Measurements from ENCODE around the gene FXN. TPM values are rescaled to one million over a fixed set of nuclear protein-coding genes. Genes with fewer than 3 reads are reported as not detected.

FXN gene
- total RNA-seq, 5 donors from 2014 or later (not counting 1 experiment from before 2014, with no cell fraction given) = 13.1 to 20.3 (median 15.9) TPM

GRCh38 chr9:68998385-68998784, 37.2 kb upstream of the FXN start:
- ATAC-seq (replicated peaks in 1 of 4) = no peak
- POLR2A ChIA-PET = interaction anchor here in 1 of 2 donors (0.7 kb wide), 1 partner anchor 101 kb away, joined by 3 read pairs; no protein-coding TSS in a partner anchor
- H3K4me1 Mint-ChIP-seq = peaks cover 22 to 30% (median 30%) of the 10 kb centered on the region in 3 donors

DNA sequence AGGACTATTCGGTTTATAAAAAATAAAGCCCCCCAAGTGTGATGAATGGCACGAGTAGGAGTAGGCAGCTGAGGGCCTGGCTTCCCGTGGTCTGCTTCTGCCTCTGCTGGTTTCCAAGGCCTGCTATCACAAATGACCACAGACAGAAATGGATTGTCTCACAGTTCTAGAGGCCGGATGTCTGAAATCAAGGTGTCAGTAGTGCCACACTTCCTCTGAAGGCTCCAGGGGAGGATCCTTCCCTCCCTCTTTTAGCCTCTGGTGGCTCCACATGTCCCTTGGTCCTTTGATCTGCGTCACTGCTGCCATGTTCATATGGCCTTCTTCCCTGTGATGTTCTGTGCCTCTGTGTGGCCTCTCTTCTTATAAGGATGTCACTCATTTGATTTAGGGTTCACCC, 36.7 kb upstream of the FXN start:
- Mint-ChIP-seq H3K27ac (no peak overlapping the region), H3K36me3 (no peaks in the 10 kb centered on the region), H3K27me3 (peaks cover 0 to 11% of the 10 kb centered on the region in 2 donors), H3K4me1 (peaks cover 22 to 30% (median 30%) of the 10 kb centered on the region in 3 donors), H3K9me3 (no peaks in the 10 kb centered on the region), H3K4me3 (no peak overlapping the region)
- ChIA-PET POLR2A (interaction anchor here in 1 of 2 donors (0.5 kb wide), 1 partner anchor 299 kb away, joined by 4 read pairs; no protein-coding TSS in a partner anchor), CTCF (interaction anchor here (0.5 to 1.3 kb wide), 13 partner anchors 10 to 416 kb away, joined by 3 to 10 read pairs (median 4); a partner anchor contains a TSS)
- Histone ChIP-seq H3K9me3 (no peaks in the 10 kb centered on the region), H3K4me1 (ENCODE audit: control insufficient read depth in 1 of 2, extremely low read depth in 1 of 2, insufficient read depth in 2 of 2, low read length in 2 of 2) (peaks cover 0 to 6% of the 10 kb centered on the region in 2 experiments), H3K27ac (ENCODE audit: low read length) (no peak overlapping the region), H3K4me3 (ENCODE audit: control insufficient read depth in 1 of 2, extremely low read depth in 1 of 2, low read length in 1 of 2) (no peak overlapping the region), H3K27me3 (replicated peaks in 1 of 2; ENCODE audit: control insufficient read depth in 2 of 2, extremely low read depth in 1 of 2, insufficient read depth in 2 of 2, low read length in 1 of 2) (peaks cover 0 to 3% of the 10 kb centered on the region in 2 experiments), H3K36me3 (ENCODE audit: control insufficient read depth in 2 of 2, extremely low read depth in 1 of 2, insufficient read depth in 1 of 2, low read length in 1 of 2) (no peaks in the 10 kb centered on the region)
- peak in 1 of 35 experiments; percentile 4 for DNase-seq
- no peak for ATAC-seq (replicated peaks in 1 of 4)
- 65% methylated on average over 3 of the region's 5 CpGs for WGBS (ENCODE audit: insufficient coverage)

More at GRCh38 chr9:68998385-68998784, 37.2 kb upstream of the FXN start:
- no peaks in the 10 kb centered on the region for H3K36me3 Mint-ChIP-seq
- CTCF ChIA-PET = interaction anchor here (0.6 to 1.1 kb wide), 3 partner anchors 13 to 552 kb away, joined by 3 read pairs; no protein-coding TSS in a partner anchor
- H3K27ac ChIP-seq (ENCODE audit: low read length) = no peak overlapping the region
- H3K9me3 ChIP-seq = no peaks in the 10 kb centered on the region
- WGBS (ENCODE audit: insufficient coverage) = 100% methylated on average over 2 of the region's 4 CpGs
- H3K4me1 ChIP-seq (ENCODE audit: control insufficient read depth in 1 of 2, extremely low read depth in 1 of 2, insufficient read depth in 2 of 2, low read length in 2 of 2) = peaks cover 0 to 6% of the 10 kb centered on the region in 2 experiments
- no peaks in the 10 kb centered on the region for H3K36me3 ChIP-seq (ENCODE audit: control insufficient read depth in 2 of 2, extremely low read depth in 1 of 2, insufficient read depth in 1 of 2, low read length in 1 of 2)
- peak overlapping the region in 1 of 2 donors; percentile 22 for H3K27ac Mint-ChIP-seq
- no peak for DNase-seq
- H3K4me3 ChIP-seq (ENCODE audit: control insufficient read depth in 1 of 2, extremely low read depth in 1 of 2, low read length in 1 of 2) = no peak overlapping the region
- peaks cover 0 to 11% of the 10 kb centered on the region in 2 donors for H3K27me3 Mint-ChIP-seq
- no peaks in the 10 kb centered on the region for H3K9me3 Mint-ChIP-seq
- no peaks in the 10 kb centered on the region for H3K27me3 ChIP-seq (replicated peaks in 1 of 2; ENCODE audit: control insufficient read depth in 2 of 2, extremely low read depth in 1 of 2, insufficient read depth in 2 of 2, low read length in 1 of 2)
- H3K4me3 Mint-ChIP-seq = no peak overlapping the region

DNA sequence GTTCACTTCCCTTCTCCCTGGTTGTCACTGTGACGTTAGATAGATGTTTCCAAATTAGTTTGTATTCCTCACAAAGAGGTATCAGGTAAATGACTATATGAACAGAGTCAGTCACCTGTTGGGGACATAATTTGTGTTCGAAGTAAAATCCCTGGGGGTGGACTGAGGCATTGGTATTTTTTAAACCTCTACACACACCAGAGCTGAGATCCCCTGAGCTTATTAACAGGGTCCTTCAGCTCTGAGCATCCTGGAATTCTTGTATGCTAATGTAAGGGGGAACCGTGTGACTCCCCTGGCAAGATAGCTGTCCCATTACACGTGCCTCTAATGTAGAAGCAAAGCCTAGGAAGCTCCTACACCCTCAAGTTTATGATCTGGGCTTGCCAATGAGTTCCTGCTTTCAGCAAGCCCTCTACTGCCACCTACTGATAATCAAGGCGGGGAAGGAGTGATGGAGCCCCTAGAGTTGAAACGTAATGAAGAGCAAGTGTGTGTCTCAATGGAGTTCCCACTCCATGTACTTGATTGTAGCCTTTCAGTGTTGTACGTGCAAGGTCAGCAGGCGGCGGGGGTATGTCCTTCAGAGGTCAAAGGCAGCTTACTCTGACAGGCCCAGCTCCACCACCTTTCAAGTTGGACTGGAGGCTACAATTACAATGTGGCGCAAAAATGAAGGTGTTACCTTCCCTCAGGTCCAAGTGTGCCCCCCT, 36.0 kb upstream of the FXN start:
- POLR2A ChIA-PET = interaction anchor here in 1 of 2 donors (0.5 kb wide), 1 partner anchor 299 kb away, joined by 4 read pairs; no protein-coding TSS in a partner anchor
- DNase-seq (peak; percentile 17 to 79 (median 56)), ATAC-seq (replicated peaks in 1 of 4) (peak; percentile 83 to 94 (median 86))
- Histone ChIP-seq H3K36me3 (ENCODE audit: control insufficient read depth in 2 of 2, extremely low read depth in 1 of 2, insufficient read depth in 1 of 2, low read length in 1 of 2) (no peaks in the 10 kb centered on the region), H3K4me1 (ENCODE audit: control insufficient read depth in 1 of 2, extremely low read depth in 1 of 2, insufficient read depth in 2 of 2, low read length in 2 of 2) (peaks cover 0 to 6% of the 10 kb centered on the region in 2 experiments), H3K9me3 (no peaks in the 10 kb centered on the region), H3K27ac (ENCODE audit: low read length) (no peak overlapping the region), H3K27me3 (replicated peaks in 1 of 2; ENCODE audit: control insufficient read depth in 2 of 2, extremely low read depth in 1 of 2, insufficient read depth in 2 of 2, low read length in 1 of 2) (peaks cover 0 to 3% of the 10 kb centered on the region in 2 experiments), H3K4me3 (ENCODE audit: control insufficient read depth in 1 of 2, extremely low read depth in 1 of 2, low read length in 1 of 2) (no peak overlapping the region)
- Mint-ChIP-seq H3K27ac (peak overlapping the region in 1 of 2 donors; percentile 48), H3K27me3 (peaks cover 0 to 11% of the 10 kb centered on the region in 2 donors), H3K4me1 (peaks cover 22 to 30% (median 30%) of the 10 kb centered on the region in 3 donors), H3K9me3 (no peaks in the 10 kb centered on the region), H3K4me3 (no peak overlapping the region), H3K36me3 (no peaks in the 10 kb centered on the region)
- CTCF ChIA-PET = interaction anchor here (0.5 to 1.3 kb wide), 23 partner anchors 10 to 418 kb away, joined by 3 to 10 read pairs (median 3); a partner anchor contains a TSS
- WGBS (ENCODE audit: insufficient coverage) = no CpG with 5 or more reads among the region's 10 CpGs

DNA sequence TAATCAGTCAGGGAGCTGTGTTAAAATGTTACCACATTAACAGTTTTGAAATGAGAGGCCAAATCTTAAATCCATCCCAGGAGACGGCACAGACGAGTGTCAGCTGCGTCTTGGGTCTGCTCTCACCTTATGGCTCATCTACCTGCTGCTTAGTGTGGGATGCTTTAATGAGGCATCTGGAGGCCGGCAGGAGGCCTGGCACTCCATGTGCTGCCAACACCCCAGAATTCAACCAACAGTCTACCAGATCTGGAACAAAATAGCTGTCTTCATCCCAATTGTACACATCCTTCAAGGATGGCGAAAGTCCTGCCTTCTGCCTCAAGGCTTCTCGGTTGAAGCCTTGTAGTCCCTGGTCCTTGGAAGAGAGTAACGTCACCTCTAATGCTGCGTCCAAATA, 33.6 kb upstream of the FXN start:
- no peaks in the 10 kb centered on the region for H3K36me3 ChIP-seq (ENCODE audit: control insufficient read depth in 2 of 2, extremely low read depth in 1 of 2, insufficient read depth in 1 of 2, low read length in 1 of 2)
- H3K4me1 Mint-ChIP-seq = peaks cover 9 to 18% (median 17%) of the 10 kb centered on the region in 3 donors
- no peaks in the 10 kb centered on the region for H3K9me3 ChIP-seq
- peaks cover 0 to 6% of the 10 kb centered on the region in 2 experiments for H3K4me1 ChIP-seq (ENCODE audit: control insufficient read depth in 1 of 2, extremely low read depth in 1 of 2, insufficient read depth in 2 of 2, low read length in 2 of 2)
- H3K9me3 Mint-ChIP-seq = no peaks in the 10 kb centered on the region
- POLR2A ChIA-PET = interaction anchor here in 1 of 2 donors (0.7 kb wide), 1 partner anchor 10 kb away, joined by 3 read pairs; no protein-coding TSS in a partner anchor
- WGBS (ENCODE audit: insufficient coverage) = 80% methylated on average over 2 of the region's 8 CpGs
- no peak overlapping the region for H3K27ac Mint-ChIP-seq
- no peak overlapping the region for H3K4me3 Mint-ChIP-seq
- H3K36me3 Mint-ChIP-seq = no peaks in the 10 kb centered on the region
- ATAC-seq (replicated peaks in 1 of 4) (no peak), DNase-seq (no peak)
- H3K4me3 ChIP-seq (ENCODE audit: control insufficient read depth in 1 of 2, extremely low read depth in 1 of 2, low read length in 1 of 2) = no peak overlapping the region
- H3K27me3 ChIP-seq (replicated peaks in 1 of 2; ENCODE audit: control insufficient read depth in 2 of 2, extremely low read depth in 1 of 2, insufficient read depth in 2 of 2, low read length in 1 of 2) = peaks cover 0 to 3% of the 10 kb centered on the region in 2 experiments
- H3K27ac ChIP-seq (ENCODE audit: low read length) = no peak overlapping the region
- CTCF ChIA-PET = interaction anchor here (0.7 to 1.3 kb wide), 5 partner anchors 23 to 424 kb away, joined by 3 to 4 read pairs (median 3); no protein-coding TSS in a partner anchor
- peaks cover 0 to 11% of the 10 kb centered on the region in 2 donors for H3K27me3 Mint-ChIP-seq

- 80% methylated on average over 8 of the region's 8 CpGs for WGBS (ENCODE audit: insufficient coverage)
- Histone ChIP-seq H3K27me3 (replicated peaks in 1 of 2; ENCODE audit: control insufficient read depth in 2 of 2, extremely low read depth in 1 of 2, insufficient read depth in 2 of 2, low read length in 1 of 2) (peaks cover 0 to 6% of the 10 kb centered on the region in 2 experiments), H3K27ac (ENCODE audit: low read length) (no peak overlapping the region), H3K36me3 (ENCODE audit: control insufficient read depth in 2 of 2, extremely low read depth in 1 of 2, insufficient read depth in 1 of 2, low read length in 1 of 2) (no peaks in the 10 kb centered on the region), H3K4me1 (ENCODE audit: control insufficient read depth in 1 of 2, extremely low read depth in 1 of 2, insufficient read depth in 2 of 2, low read length in 2 of 2) (peaks cover 0 to 6% of the 10 kb centered on the region in 2 experiments), H3K4me3 (ENCODE audit: control insufficient read depth in 1 of 2, extremely low read depth in 1 of 2, low read length in 1 of 2) (no peak overlapping the region), H3K9me3 (no peaks in the 10 kb centered on the region)
- Mint-ChIP-seq H3K4me1 (peaks cover 5 to 16% (median 12%) of the 10 kb centered on the region in 3 donors), H3K36me3 (no peaks in the 10 kb centered on the region), H3K9me3 (no peaks in the 10 kb centered on the region), H3K27me3 (peaks cover 0 to 11% of the 10 kb centered on the region in 2 donors), H3K27ac (no peak overlapping the region), H3K4me3 (no peak overlapping the region)
- no peak for ATAC-seq (replicated peaks in 1 of 4)
- no peak for DNase-seq
- CTCF ChIA-PET = interaction anchor here (0.5 to 1.4 kb wide), 7 partner anchors 9 to 420 kb away, joined by 4 to 7 read pairs (median 6); no protein-coding TSS in a partner anchor
- POLR2A ChIA-PET = interaction anchor here in 1 of 2 donors (0.6 kb wide), 1 partner anchor 8 kb away, joined by 3 read pairs; no protein-coding TSS in a partner anchor
These were observed 32.5 kb upstream of the FXN start for GRCh38 chr9:69003051-69003450.

DNA sequence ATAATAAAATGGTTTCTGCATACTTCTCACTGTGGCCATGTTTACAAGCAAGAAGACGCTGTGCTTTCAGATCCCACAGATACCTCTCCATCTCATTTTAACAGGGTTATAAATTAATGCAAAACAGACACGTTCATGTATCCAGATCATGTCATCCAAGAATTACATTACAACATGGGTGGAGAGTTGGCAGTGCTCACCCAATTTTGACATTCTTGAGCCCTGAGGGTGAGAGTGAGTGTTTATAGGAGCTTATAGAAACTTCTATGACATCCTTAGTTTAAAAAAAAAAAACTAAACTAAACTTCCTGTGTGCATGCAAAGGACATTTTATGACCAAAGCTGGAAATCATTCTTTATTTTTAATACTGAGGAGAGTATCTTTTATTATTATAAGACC, 30.7 kb upstream of the FXN start:
- no CpG with 5 or more reads among the region's 2 CpGs for WGBS (ENCODE audit: insufficient coverage)
- H3K4me3 Mint-ChIP-seq = no peak overlapping the region
- no peak overlapping the region for H3K27ac Mint-ChIP-seq
- Histone ChIP-seq H3K4me3 (ENCODE audit: control insufficient read depth in 1 of 2, extremely low read depth in 1 of 2, low read length in 1 of 2) (no peak overlapping the region), H3K27me3 (replicated peaks in 1 of 2; ENCODE audit: control insufficient read depth in 2 of 2, extremely low read depth in 1 of 2, insufficient read depth in 2 of 2, low read length in 1 of 2) (peaks cover 0 to 6% of the 10 kb centered on the region in 2 experiments), H3K4me1 (ENCODE audit: control insufficient read depth in 1 of 2, extremely low read depth in 1 of 2, insufficient read depth in 2 of 2, low read length in 2 of 2) (peaks cover 0 to under 1% of the 10 kb centered on the region in 2 experiments), H3K9me3 (no peaks in the 10 kb centered on the region), H3K36me3 (ENCODE audit: control insufficient read depth in 2 of 2, extremely low read depth in 1 of 2, insufficient read depth in 1 of 2, low read length in 1 of 2) (no peaks in the 10 kb centered on the region), H3K27ac (ENCODE audit: low read length) (no peak overlapping the region)
- H3K4me1 Mint-ChIP-seq = peaks cover 0 to 1% (median 0%) of the 10 kb centered on the region in 3 donors
- ATAC-seq (replicated peaks in 1 of 4) (no peak), DNase-seq (no peak)
- H3K9me3 Mint-ChIP-seq = no peaks in the 10 kb centered on the region
- H3K27me3 Mint-ChIP-seq = peaks cover 0 to 14% of the 10 kb centered on the region in 2 donors
- ChIA-PET CTCF (interaction anchor here (0.6 to 0.7 kb wide), 4 partner anchors 23 to 424 kb away, joined by 3 to 4 read pairs (median 4); no protein-coding TSS in a partner anchor), POLR2A (interaction anchor here in 1 of 2 donors (0.5 to 0.6 kb wide), 2 partner anchors 60 to 334 kb away, joined by 3 read pairs; no protein-coding TSS in a partner anchor)
- H3K36me3 Mint-ChIP-seq = no peaks in the 10 kb centered on the region
